ENCODE data around the gene LYRM1.

GRCh38 chr16:20853981-20854620, 46.5 kb upstream of the LYRM1 start:
- TF ChIP-seq CTCF (IDR thresholded peaks at IDR 0.05) (no peak), EP300 (IDR thresholded peaks at IDR 0.05) (no peak), POLR2A (IDR thresholded peaks at IDR 0.05) (no peak)

All from tibial nerve (tissue), 4 donors.